ENCODE results near the gene TRMT1. TPM values are rescaled to one million over a fixed set of nuclear protein-coding genes. Genes with fewer than 3 reads are reported as not detected.
A peak's percentile ranks its signal among the peaks of the same experiment; 100 is the strongest.

The TRMT1 gene
- total RNA-seq, 4 donors from 2014 or later, result 19.4 to 42.5 (median 29.0) TPM

GRCh38 chr19:13087295-13087694, 29.2 kb downstream of the TRMT1 start:
- intact Hi-C loops (cut with DNase I), result no loop called here
- Histone ChIP-seq H3K27ac (peak overlapping the region in 2 of 4 donors; percentile 21 to 42), H3K4me1 (peaks cover 0 to 60% (median 21%) of the 10 kb centered on the region in 3 donors), H3K4me3 (no peak overlapping the region), H3K9me3 (no peaks in the 10 kb centered on the region), H3K36me3 (peaks cover 0 to 100% (median 25%) of the 10 kb centered on the region in 3 donors), H3K27me3 (no peaks in the 10 kb centered on the region)
- 78% methylated on average over 5 of the region's 12 CpGs; no CpG with 5 or more reads in 1 of the 2 donors for WGBS, 2 donors
- DNase-seq, result no peak
- no peak for TF ChIP-seq POLR2A (IDR thresholded peaks at IDR 0.05)
- TF ChIP-seq, protein P1, sequence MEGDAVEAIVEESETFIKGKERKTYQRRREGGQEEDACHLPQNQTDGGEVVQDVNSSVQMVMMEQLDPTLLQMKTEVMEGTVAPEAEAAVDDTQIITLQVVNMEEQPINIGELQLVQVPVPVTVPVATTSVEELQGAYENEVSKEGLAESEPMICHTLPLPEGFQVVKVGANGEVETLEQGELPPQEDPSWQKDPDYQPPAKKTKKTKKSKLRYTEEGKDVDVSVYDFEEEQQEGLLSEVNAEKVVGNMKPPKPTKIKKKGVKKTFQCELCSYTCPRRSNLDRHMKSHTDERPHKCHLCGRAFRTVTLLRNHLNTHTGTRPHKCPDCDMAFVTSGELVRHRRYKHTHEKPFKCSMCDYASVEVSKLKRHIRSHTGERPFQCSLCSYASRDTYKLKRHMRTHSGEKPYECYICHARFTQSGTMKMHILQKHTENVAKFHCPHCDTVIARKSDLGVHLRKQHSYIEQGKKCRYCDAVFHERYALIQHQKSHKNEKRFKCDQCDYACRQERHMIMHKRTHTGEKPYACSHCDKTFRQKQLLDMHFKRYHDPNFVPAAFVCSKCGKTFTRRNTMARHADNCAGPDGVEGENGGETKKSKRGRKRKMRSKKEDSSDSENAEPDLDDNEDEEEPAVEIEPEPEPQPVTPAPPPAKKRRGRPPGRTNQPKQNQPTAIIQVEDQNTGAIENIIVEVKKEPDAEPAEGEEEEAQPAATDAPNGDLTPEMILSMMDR (IDR thresholded peaks at IDR 0.05), result no peak

DNA sequence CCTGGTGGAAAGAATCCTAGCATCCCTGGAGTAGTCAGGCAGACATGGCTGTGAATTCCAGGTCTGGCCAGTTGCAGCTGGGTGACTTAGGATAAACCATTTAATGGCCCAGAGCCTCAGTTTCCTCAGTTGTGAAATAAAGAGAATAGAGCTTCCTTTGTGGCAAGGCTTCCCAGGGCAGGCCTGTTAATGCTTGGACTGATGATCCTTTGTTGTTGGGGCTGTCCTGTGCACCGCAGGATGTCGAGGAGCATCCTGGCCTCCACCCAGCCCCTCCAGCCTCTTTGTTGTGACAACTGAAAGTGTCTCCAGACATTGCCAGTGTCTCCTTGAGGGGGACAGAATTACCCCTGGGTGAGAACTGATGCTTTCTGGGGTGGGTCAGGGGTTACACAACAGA, 30.2 kb downstream of the TRMT1 start:
- Histone ChIP-seq H3K27ac (peak overlapping the region in 2 of 4 donors; percentile 19 to 42), H3K4me3 (no peak overlapping the region), H3K27me3 (no peaks in the 10 kb centered on the region), H3K36me3 (peaks cover 0 to 100% (median 25%) of the 10 kb centered on the region in 3 donors), H3K9me3 (no peaks in the 10 kb centered on the region), H3K4me1 (peaks cover 0 to 60% (median 11%) of the 10 kb centered on the region in 3 donors)
- no peak for DNase-seq
- WGBS, 2 donors, result 80% methylated on average over 1 of the region's 2 CpGs; no CpG with 5 or more reads in 1 of the 2 donors
- intact Hi-C loops (cut with DNase I), result no loop called here
- TF ChIP-seq, protein P1 (IDR thresholded peaks at IDR 0.05), result no peak
- TF ChIP-seq POLR2A (IDR thresholded peaks at IDR 0.05), result no peak

DNA sequence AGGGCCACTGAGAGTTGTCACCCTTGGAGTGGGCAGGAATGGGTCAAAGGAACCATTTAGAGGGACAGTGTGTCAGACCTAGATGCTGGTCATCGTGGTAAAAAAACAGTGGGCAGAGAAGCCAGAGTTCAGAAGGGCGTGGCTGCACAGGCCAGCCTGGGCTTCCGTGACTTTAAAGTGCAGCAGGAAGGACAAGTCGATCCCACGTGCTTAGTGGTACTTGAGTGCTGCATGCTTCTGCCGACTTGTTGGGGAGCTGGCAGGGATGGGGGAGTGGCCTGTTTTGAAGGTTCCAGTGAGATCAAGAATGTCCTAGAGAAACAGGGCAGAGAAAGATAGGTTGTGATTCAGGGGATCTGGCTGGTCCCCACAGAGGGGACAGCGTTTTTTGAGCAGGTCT, 30.9 kb downstream of the TRMT1 start:
- Histone ChIP-seq H3K9me3 (no peaks in the 10 kb centered on the region), H3K27me3 (no peaks in the 10 kb centered on the region), H3K36me3 (peaks cover 0 to 100% (median 25%) of the 10 kb centered on the region in 3 donors), H3K27ac (peak overlapping the region in 2 of 4 donors; percentile 42 to 44), H3K4me3 (no peak overlapping the region), H3K4me1 (peaks cover 0 to 55% (median 7%) of the 10 kb centered on the region in 3 donors)
- 0 to 43% methylated on average over 1 to 7 of the region's 7 CpGs for WGBS, 2 donors
- no peak for DNase-seq
- intact Hi-C loops (cut with DNase I), result no loop called here
- TF ChIP-seq POLR2A (IDR thresholded peaks at IDR 0.05), result no peak
- TF ChIP-seq, protein P1 (IDR thresholded peaks at IDR 0.05), result no peak

DNA sequence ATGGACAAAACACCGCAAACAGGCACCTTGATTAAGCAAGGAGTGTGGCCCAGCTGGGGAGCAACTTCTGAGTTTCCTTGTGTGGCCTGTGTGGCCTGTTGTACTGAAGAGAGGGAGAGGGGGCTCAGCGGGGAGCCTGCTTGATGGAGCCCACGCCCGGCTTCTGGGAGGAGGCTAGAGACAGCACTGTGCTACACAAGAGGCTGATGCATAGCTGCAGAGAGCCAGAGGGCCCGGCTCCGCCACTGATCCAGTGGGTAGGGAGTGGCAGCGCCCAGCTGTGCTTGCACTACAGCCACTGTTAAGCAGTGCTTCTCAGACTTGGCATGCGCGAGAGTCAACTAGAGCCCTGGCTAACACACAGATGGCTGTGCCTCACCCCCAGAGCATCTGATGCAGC, 32.9 kb downstream of the TRMT1 start:
- no peak for DNase-seq
- TF ChIP-seq POLR2A (IDR thresholded peaks at IDR 0.05), result no peak
- TF ChIP-seq, protein P1 (IDR thresholded peaks at IDR 0.05), result no peak
- H3K27me3 ChIP-seq, result no peaks in the 10 kb centered on the region
- 83% methylated on average over 3 of the region's 9 CpGs; no CpG with 5 or more reads in 1 of the 2 donors for WGBS, 2 donors
- peak overlapping the region in 2 of 4 donors; percentile 9 to 59 for H3K27ac ChIP-seq
- no peaks in the 10 kb centered on the region for H3K9me3 ChIP-seq
- H3K36me3 ChIP-seq, result peaks cover 5 to 100% (median 25%) of the 10 kb centered on the region in 3 donors
- no peak overlapping the region for H3K4me3 ChIP-seq
- intact Hi-C loops (cut with DNase I), result no loop called here
- H3K4me1 ChIP-seq, result peaks cover 10 to 52% (median 17%) of the 10 kb centered on the region in 3 donors

DNA sequence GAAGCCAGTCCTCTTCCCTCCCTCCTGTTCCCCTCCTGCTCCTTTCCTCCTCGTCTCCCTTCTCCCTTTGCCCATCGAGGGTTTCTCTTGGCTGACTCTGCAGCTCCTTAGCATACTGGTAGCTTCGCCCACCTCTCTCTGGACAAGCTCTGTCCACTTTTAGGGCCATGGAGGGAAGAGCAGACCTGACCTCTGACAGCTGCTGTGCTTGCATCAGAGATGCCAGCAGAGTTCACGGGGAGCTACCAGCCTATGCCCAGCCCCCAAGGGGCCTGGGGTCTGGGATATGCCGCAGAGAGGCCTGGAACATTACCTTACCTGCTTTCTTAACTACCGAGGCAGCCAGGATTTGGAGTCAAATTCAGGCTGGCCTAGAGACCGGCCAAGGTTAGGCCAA, 33.5 kb downstream of the TRMT1 start:
- DNase-seq, result no peak
- peaks cover 11 to 100% (median 25%) of the 10 kb centered on the region in 3 donors for H3K36me3 ChIP-seq
- H3K9me3 ChIP-seq, result no peaks in the 10 kb centered on the region
- H3K27ac ChIP-seq, result peak overlapping the region in 3 of 4 donors; percentile 52 to 61 (median 59)
- intact Hi-C loops (cut with DNase I), result no loop called here
- WGBS, 2 donors, result 50 to 63% methylated on average over 3 of the region's 7 CpGs
- no peaks in the 10 kb centered on the region for H3K27me3 ChIP-seq
- no peak overlapping the region for H3K4me3 ChIP-seq
- H3K4me1 ChIP-seq, result peaks cover 16 to 58% (median 23%) of the 10 kb centered on the region in 3 donors
- TF ChIP-seq, protein P1 (IDR thresholded peaks at IDR 0.05), result no peak
- no peak for TF ChIP-seq POLR2A (IDR thresholded peaks at IDR 0.05)
